Uterus (tissue), 4 donors: Measurements from ENCODE around the gene ITCH. TPM values are rescaled to one million over a fixed set of nuclear protein-coding genes. Genes with fewer than 3 reads are reported as not detected.

Source experiments
- DNase-seq, 2 donors: peaks; one replicate each; pipeline ENCODE4 v3.0.0-alpha.2; 2019 to 2020
- H3K27ac ChIP-seq, 2 donors: fragments of 200-600 bp; sonication (generic); 1 replicate in 1 of 2; 2 replicates in 1 of 2; pipeline ENCODE4 v1.5.1; 2016 to 2018
- H3K27me3 ChIP-seq, 2 donors: fragments of 200-600 bp; sonication (generic); one replicate each; pipeline ENCODE4 v1.5.1; 2018 to 2019; ENCODE audit warnings: control low read depth in 1 of 2
- H3K36me3 ChIP-seq, 2 donors: fragments of 200-600 bp; sonication (generic); one replicate each; pipeline ENCODE4 v1.5.1; 2019; ENCODE audit warnings: control low read depth in 1 of 2
- H3K4me1 ChIP-seq, 2 donors: fragments of 200-600 bp; sonication (generic); one replicate each; pipeline ENCODE4 v1.5.1; 2018 to 2019; ENCODE audit warnings: control low read depth in 1 of 2
- H3K4me3 ChIP-seq, 2 donors: fragments of 200-600 bp; sonication (generic); 1 replicate in 1 of 2; 2 replicates in 1 of 2; pipeline ENCODE4 v1.5.1; 2018 to 2019; ENCODE audit warnings: mild to moderate bottlenecking in 1 of 2
- H3K9me3 ChIP-seq, 2 donors: fragments of 200-600 bp; sonication (generic); one replicate each; pipeline ENCODE4 v1.5.1; 2019; ENCODE audit warnings: control low read depth in 1 of 2
- POLR2A ChIP-seq, 2 donors: fragments of 450-650 bp; IDR thresholded peaks; one replicate each; pipeline ENCODE4 v1.6.1; 2016; ENCODE audit warnings: antibody characterized with exemption in 2 of 2, mild to moderate bottlenecking in 1 of 2, moderate library complexity in 1 of 2
- intact Hi-C: fragments of 100-400 bp; cut with DNase I; formaldehyde crosslinking; loops from one replicate; pipeline ENCODE4 v1.15.1; 2023; ENCODE audit warnings: low total_unique reads
- total RNA-seq, 4 donors: library from RNA; depleted of rRNA in 3 of 4; stranded (reverse); fragments of >200 nt in 3 of 4; gene quantifications; one replicate each; pipeline versions ENCODE4 v1.1.0 to v1.2.4, GENCODE V29; 2014 to 2023
- TF ChIP-seq, protein P1 (sequence below), 4 experiments: fragments of 200-600 bp in 2 of 4; fragments of 450-650 bp in 2 of 4; sonication (generic) in 2 of 4; IDR thresholded peaks; one replicate each; pipeline ENCODE4 v1.5.1; 2016 to 2019; ENCODE audit warnings: antibody characterized with exemption in 4 of 4, mild to moderate bottlenecking in 2 of 4, moderate library complexity in 1 of 4
- donor health status: DM: yes; HTN: yes; CAD: no.

The ITCH gene
- total RNA-seq, 4 donors from 2014 or later: 35.6 to 97.9 (median 65.4) TPM

DNA sequence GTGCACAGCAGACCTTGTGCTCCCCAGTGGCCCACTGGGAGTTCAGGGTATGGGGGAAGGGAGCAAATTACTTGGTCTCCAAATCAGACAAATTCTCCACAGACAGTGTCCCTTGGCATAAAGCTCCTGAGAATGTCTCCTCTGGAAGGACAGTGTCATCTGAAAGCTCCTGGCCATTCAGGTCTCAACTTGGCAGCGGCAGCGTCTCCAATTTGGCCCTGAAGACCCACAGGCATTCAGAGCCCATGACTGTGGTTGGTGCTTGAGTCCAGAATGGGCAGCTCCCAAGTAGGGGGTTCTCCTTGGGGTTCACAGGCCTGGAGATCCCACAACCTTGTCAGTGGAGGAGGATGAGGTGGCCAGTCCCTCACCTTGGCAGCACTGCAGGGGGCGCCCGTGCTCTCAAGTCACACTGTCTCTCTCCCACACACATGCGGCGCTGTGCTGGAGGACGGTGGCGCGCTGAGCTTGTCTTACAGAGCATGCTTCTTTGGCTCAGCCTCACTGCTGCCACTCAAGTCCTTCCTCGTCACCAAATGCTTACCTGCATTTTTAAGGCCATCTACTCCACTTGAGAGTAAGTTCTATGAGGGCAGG, 173.8 kb downstream of the ITCH start:
- DNase-seq: peak in 1 of 2 donors; percentile 30
- H3K4me1 ChIP-seq: no peaks in the 10 kb centered on the region
- no peaks in the 10 kb centered on the region for H3K27me3 ChIP-seq
- no peaks in the 10 kb centered on the region for H3K9me3 ChIP-seq
- H3K36me3 ChIP-seq: no peaks in the 10 kb centered on the region
- intact Hi-C loops: no loop called here
- H3K4me3 ChIP-seq: no peak overlapping the region
- no peak overlapping the region for H3K27ac ChIP-seq
- TF ChIP-seq POLR2A (IDR thresholded peaks at IDR 0.05): no peak
- TF ChIP-seq, protein P1, sequence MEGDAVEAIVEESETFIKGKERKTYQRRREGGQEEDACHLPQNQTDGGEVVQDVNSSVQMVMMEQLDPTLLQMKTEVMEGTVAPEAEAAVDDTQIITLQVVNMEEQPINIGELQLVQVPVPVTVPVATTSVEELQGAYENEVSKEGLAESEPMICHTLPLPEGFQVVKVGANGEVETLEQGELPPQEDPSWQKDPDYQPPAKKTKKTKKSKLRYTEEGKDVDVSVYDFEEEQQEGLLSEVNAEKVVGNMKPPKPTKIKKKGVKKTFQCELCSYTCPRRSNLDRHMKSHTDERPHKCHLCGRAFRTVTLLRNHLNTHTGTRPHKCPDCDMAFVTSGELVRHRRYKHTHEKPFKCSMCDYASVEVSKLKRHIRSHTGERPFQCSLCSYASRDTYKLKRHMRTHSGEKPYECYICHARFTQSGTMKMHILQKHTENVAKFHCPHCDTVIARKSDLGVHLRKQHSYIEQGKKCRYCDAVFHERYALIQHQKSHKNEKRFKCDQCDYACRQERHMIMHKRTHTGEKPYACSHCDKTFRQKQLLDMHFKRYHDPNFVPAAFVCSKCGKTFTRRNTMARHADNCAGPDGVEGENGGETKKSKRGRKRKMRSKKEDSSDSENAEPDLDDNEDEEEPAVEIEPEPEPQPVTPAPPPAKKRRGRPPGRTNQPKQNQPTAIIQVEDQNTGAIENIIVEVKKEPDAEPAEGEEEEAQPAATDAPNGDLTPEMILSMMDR (IDR thresholded peaks at IDR 0.05): peak in 2 of 4 experiments; percentile 18 to 28

DNA sequence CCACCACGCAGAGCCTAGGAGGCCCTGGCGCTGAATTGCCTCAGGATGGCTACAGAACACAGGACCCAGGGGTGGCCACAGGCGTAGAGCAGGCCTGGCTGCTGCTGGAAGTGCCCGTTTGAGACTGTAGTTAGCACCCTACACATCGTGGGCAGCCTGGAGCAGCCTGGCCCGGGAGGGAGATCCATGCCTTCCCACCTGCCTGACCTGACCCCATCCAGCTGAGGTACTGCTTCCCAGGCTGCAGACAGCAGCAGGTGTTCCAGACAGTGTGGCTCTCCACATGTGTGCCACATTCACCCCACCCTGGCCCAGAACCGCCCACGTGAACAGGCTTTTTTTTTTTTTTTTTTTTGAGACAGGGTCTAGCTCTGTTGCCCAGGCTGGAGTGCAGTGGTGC, 174.6 kb downstream of the ITCH start:
- no peaks in the 10 kb centered on the region for H3K4me1 ChIP-seq
- no peaks in the 10 kb centered on the region for H3K36me3 ChIP-seq
- DNase-seq: no peak
- intact Hi-C loops: no loop called here
- H3K27me3 ChIP-seq: no peaks in the 10 kb centered on the region
- no peaks in the 10 kb centered on the region for H3K9me3 ChIP-seq
- TF ChIP-seq POLR2A (IDR thresholded peaks at IDR 0.05): no peak
- TF ChIP-seq, protein P1 (IDR thresholded peaks at IDR 0.05): no peak
- no peak overlapping the region for H3K4me3 ChIP-seq
- H3K27ac ChIP-seq: no peak overlapping the region

DNA sequence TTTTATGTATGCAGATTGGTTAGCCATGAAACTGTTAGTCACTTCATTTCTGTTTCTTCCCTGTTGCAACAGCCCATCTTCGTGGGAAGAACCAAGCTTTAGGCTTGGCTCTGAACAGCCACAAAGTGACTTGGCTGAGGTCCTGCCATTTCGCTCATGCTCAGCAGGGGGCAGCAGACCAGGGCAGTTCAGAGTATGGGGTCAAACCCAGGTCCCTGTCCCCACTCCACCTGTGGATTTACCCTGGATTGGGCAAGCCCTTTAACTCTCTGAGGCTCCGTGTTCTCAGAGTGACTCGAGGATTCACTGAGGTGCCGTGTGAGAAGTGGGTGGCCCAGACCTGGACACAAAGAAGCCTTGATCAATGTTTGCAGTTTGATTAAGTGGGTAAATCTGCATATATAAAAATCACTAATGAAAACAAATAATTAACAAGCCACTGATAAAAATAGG, 175.6 kb downstream of the ITCH start:
- no peak overlapping the region for H3K4me3 ChIP-seq
- intact Hi-C loops: no loop called here
- no peak overlapping the region for H3K27ac ChIP-seq
- no peaks in the 10 kb centered on the region for H3K27me3 ChIP-seq
- no peaks in the 10 kb centered on the region for H3K4me1 ChIP-seq
- no peaks in the 10 kb centered on the region for H3K36me3 ChIP-seq
- peak; percentile 31 to 33 for DNase-seq
- no peak for TF ChIP-seq POLR2A (IDR thresholded peaks at IDR 0.05)
- TF ChIP-seq, protein P1 (IDR thresholded peaks at IDR 0.05): peak; percentile 48 to 62 (median 54)
- no peaks in the 10 kb centered on the region for H3K9me3 ChIP-seq

DNA sequence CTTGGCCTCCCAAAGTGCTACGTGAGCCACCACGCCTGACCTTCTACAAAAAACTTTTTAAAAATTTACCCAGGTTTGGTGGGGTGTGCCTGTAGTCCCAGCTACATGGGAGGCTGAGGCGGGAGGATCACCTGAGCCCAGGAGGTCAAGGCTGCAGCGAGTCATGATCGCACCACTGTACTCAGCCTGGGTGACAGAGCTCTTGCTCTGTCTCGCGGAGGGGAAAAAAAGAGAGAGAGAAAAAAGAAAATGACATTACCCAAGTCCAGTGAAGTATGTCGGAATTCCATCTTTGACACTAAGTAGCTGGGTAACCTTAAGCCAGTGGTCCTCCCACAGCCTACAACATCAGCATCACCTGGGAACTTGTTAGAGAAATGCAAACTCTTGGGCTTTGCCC, 176.7 kb downstream of the ITCH start:
- Histone ChIP-seq H3K9me3 (no peaks in the 10 kb centered on the region), H3K36me3 (no peaks in the 10 kb centered on the region), H3K4me1 (no peaks in the 10 kb centered on the region), H3K4me3 (no peak overlapping the region), H3K27ac (no peak overlapping the region), H3K27me3 (no peaks in the 10 kb centered on the region)
- intact Hi-C loops: no loop called here
- no peak for TF ChIP-seq POLR2A (IDR thresholded peaks at IDR 0.05)
- TF ChIP-seq, protein P1 (IDR thresholded peaks at IDR 0.05): no peak
- DNase-seq: no peak

DNA sequence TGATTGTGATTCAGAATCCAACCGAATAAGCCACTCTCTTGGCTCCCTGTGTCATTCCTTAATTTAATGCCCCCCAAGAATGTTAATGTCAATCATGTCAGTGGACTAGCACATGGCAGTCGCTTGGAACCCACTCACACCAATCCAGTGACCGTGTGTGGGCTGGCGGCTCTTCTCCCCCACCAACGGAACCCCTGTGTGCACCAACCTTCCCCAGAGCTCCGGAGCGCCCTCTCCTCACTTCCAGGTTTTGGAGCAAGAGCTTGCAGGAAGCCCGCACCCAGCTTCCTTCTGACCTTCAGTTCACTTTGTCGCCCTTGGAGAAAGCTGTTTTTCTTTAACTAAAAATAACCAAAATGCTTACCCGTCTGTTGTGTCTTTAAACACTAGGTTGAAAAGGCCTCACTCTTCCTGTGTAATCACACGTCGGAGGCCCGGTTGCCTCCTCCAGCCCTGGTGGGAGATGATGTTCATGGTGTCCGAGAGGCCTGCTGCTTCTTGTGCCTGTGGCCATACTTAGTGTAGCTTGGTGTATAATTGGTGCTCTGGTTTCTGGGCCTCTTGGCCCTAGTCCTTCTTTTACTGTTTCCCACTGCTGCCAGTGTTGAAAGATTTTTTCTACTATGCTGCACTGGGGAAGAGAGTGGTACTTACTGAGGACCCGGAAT, 177.7 kb downstream of the ITCH start:
- H3K27me3 ChIP-seq: no peaks in the 10 kb centered on the region
- H3K4me1 ChIP-seq: no peaks in the 10 kb centered on the region
- H3K27ac ChIP-seq: no peak overlapping the region
- H3K4me3 ChIP-seq: no peak overlapping the region
- no peaks in the 10 kb centered on the region for H3K36me3 ChIP-seq
- H3K9me3 ChIP-seq: no peaks in the 10 kb centered on the region
- intact Hi-C loops: no loop called here
- DNase-seq: no peak
- TF ChIP-seq POLR2A (IDR thresholded peaks at IDR 0.05): no peak
- TF ChIP-seq, protein P1 (IDR thresholded peaks at IDR 0.05): no peak
